ENCODE results near the gene HOXA3.

The HOXA3 gene

DNA sequence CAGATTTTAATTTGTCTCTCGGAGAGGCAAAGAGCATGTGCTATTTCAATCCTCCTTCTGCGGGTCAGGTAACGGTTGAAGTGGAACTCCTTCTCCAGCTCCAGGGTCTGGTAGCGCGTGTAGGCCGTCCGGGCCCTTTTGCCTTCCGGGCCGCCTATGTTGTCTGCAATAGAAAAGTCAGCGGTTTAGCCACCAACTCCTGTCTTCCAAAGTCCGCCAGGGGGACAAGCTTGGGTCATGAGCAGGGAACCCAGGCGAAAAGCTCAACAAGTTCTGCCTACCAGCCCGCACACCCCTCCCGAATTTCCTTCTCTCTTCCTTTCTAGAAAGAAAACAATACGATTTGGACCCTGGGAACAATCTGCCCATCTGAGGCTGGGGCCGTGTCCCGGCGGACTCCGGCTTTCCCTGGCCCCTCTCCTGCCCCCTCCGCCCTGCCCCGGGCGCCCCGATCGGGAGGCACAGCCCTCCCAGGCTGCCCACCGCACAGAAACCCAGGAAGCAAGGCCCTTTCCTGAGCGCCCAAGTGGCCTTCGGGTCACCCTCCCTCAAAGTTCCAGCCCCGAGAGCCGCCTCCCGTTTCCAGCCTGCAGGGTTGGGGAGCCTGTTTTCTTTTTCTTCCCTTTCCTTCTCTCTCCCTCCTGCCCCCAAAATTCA, 10.3 kb downstream of the HOXA3 start:
- no peak for DNase-seq

DNA sequence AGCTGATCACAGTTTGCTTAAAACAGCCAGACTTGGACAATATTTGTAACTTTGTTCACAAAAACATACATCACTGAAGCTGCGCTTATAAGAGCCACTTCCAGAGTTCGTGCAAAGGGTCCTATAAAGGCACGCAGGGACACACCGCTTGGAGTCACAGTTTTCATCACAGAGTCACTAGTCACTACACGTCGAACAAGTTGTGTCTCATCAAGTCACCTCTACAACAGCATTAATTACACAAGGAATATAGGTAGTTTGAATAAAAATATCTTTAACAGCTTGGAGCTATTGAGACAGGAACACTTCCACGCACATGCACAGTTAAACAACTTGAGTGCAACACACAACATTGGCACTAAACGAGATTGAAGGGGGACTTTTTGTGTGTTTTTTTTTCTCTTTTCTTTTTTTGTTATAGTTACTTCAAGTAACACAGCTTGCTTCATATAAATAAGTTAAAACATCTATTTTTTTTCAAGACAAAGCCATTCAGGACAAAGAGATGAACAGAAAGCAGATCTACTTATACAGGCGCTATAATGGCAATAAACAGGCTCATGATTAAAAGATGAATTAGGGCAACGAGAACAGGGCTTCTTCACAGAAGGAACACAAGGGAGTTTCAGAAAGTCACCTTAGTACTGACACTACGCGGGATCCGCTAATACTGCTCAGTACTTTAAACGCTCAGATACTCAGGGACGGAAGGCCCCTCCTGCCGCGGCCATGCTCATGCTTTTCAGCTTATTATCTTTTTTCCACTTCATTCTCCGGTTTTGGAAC, 11.1 kb downstream of the HOXA3 start:
- no peak for DNase-seq

DNA sequence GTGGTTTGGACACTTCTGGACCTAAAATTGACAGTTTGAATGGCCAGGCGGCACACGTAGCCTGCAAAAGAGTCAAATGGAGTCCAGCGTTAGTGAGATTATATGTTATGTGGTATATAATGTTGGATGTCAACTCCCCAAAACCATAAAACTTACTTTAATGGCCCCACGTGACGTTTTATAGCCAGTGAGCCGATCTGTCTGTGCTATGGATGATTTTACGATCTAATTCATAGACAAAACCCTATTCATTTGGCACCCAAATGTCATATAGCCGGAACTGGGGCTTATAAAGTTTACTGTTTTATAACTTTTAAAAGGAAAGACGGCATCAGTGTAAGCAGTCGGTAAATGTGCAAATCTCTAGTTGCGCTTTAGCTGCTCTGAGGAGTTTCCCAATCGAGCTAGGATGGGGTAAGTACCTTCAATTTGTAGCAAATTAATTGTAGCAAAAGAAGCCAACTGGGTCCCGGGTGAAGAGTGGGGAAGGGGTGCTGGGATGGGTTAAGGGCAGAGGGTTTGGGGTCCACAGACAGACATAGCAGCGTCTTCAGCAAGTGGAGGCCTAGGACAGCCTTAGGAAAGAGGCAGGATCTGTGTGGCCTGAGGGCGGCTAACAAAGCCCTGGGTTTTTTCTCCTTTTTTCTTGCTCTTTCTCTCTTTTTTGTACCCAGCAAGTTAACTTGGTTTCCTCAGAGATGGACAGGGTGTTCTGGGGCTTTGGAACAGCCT, 12.1 kb downstream of the HOXA3 start:
- DNase-seq = no peak

DNA sequence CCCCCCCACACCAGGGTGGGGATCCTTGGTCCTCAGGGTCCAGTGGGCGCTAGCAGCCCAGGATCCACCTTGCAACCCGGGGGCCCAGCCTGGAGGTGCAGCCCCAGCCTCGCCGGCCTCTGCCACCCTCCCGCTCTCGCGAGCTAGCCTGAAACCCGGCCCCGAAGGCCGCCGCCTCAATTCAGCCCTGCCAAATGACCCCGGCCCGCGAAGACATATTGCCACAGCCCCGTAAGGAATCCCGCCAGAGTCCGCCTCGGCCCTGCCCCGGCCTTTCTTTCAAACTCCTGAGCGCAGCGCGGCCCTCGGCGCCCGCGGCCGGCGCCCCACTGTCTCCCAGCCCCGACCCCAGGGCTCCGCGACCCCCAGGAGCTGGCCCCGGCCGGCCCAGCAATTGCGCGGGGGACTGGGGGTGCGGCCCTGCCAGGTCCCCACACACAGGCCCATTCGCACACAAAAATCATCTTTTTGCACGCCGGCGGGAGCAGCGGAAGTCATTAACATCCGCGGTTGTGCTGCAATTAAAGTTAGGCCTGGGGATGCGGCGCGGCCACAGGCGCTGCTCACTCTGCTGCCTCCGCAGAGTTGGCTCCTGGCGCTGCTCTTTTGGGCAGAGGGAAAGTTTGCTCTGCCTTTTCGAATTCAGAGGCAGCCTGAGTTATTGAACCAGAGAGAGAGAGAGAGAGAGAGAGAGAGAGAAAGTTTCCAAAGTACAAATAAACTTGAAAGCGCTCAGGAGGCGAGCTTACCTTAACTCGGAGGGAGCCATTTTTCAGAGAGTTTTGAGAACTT, 12.9 kb downstream of the HOXA3 start:
- no peak for DNase-seq

DNA sequence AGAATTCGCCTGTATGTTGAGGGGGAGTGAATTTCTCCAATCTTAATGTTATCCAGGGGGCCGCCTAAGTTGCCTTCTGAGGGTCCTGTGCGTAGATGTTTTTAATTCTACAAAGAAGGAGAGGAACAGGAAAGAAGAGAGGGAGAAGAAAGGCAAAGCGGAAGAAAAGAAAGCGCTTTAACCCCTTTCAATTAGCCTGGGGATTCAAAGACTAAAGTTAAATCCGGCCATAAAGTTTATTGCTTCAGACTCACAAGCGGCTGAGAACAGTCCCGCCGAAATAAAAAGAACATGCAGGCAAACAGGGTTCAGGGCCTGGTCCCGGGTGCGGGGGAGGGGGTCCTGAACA, 13.4 kb downstream of the HOXA3 start:
- DNase-seq = no peak

DNA sequence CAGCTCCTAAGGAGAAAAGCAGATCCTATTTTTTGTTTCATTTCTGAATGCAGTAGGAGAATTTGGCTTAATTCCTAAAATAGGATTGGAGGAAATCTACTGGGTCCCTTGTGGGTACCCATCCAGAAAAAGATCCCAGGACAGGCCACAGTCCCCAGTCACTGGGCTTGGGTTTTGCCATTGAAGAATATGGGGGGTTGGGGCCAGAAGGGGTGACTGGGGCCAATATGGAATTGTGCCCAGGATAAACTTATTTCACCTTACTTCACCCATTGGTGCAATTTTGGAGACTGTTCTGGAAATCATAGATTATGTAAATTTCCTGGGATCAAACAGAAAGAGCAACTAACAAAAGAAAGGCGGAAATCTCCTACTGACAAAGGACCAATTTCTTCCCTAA, 13.9 kb downstream of the HOXA3 start:
- DNase-seq = no peak

DNA sequence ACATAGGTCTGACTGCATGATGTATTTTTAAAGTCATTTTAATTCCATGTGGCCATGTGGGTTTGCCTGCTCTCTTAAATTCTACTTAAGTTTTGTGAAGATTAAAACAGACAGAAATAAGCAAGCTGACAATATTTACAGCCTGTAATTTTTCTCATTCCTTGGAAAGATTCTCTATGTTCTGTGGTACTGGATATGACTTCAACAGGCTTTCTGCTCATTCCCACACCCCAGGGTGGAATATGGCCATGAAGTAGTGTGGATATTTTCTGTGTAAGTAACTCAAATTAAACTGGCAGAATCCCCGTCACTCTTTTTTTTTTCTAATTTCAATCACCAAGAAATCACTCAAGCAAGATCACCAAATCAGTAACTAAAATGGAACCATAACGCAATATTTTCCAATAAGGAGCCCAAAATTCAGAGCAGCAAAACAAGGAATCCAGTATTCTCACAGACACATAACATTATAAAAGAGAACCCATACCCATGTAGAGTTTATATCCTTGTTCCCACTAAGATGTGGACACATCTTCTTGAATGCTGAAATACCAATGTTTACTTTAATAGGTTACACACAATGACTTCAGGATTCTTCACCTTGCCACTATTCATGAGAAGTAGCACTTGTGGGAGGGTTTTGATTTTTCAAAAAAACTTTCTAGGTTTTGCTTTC, 14.6 kb downstream of the HOXA3 start:
- DNase-seq = no peak

DNA sequence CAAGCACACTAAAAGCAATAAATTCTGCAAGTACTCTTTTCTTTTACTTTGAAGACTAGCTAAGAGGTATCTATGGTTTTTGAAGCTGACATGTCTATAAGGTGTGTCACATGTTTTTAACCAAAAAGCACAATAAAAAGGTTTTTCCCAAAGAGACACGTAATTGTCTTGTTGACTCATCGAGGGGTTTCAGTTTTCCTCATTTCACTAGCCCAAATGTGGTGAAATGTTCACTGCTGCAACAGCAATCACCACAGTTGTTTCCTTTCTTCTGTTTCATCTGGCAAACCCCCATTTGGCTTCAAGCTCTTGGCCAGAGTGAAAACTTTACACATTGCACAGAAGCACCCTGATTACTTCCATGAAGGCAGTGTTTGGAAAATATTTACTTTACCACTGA, 18.0 kb downstream of the HOXA3 start:
- DNase-seq = no peak

DNA sequence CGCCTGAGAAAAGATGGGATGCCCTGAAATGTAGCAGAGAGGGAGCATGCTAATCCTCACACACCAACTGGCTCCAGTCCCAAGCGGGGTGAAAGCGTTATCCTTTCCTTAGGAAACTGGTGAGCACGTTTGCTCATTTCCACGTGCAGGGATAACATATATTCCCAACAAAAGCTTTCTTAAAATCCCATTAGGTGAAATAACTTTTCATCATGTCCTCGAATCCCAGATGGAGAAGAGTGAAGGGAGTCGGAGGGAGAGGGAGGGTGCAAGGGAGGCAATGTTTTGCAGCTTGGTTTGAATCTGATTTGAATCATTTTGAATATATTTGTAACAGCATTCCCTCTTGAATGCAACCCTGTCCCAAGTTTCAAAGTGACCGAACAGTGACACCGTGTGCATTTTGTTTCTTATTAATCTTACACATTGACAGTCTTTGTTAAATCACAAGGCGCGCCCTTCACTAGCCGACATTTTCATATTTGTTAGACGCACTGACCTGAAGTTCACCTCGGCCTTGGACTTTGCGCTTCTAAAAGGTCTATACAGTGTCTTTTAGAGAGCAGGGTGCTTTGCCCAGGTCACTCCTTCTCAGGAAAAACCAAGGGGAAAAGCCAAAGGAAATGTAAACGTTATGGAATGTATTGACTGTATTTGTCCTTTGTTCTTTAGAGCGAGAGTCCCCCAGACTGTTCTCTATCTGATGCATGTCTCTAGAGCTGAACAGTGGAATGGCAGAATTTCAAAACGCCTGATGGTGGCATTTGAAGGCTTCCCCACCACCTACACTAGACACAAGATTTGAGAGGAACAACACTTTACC, 18.8 kb downstream of the HOXA3 start:
- no peak for DNase-seq

DNA sequence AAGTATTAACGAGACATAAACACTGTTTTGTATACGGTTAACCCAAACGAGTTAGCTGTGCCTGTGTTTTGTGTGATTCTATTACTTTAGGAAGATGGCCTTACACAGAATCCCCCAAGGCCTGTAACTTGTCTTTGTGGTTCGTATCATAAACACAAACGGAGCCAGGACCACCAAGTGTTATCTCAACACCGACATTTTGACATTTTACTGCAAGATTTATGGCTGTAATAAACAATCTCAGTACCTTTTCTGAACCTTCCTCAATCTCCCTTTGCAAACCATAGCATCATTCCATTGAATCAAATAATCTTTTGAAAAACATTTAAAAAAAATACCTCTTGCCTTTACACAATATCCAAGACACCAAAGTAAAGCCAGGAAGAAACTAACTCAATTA, 19.4 kb downstream of the HOXA3 start:
- DNase-seq = no peak

DNA sequence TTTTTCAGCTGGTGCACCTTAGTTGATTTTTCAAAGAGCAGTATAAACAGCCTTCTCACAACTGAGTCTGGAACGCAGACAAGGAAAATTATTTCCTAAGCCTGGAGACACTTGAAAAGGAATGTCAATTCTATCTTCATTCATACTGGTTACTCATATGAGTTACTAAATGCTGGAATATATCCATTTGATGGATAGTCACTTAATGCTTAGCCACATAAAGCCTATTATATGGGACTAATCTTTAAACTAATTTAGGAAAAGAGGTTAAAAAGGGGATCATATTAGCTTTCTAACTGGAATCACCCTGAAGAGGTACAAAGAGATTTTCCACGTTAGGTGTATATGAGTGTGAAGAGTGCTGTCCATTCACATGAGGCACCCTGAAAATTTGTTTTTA, 20.2 kb downstream of the HOXA3 start:
- DNase-seq = no peak

DNA sequence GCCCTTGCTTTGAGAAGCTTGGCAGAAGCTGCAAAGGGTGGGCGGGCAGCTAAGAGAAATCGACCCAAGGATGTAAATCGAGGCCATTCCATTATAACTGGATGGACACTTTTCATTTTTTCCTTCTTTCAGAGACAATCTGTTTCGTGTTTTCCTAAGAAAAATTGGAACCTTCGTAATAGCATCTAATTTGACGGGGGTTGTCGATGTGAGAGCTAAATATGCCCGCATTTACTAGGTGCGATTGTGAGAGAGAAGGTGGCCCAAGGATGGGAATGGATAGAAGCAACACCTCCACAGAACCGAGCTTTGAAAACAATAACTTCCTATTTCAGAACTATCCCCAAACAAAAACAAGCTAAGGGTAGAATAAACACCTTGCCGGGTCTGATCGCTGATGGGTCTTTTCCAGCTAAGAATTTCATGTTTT, 21.0 kb downstream of the HOXA3 start:
- DNase-seq = no peak

DNA sequence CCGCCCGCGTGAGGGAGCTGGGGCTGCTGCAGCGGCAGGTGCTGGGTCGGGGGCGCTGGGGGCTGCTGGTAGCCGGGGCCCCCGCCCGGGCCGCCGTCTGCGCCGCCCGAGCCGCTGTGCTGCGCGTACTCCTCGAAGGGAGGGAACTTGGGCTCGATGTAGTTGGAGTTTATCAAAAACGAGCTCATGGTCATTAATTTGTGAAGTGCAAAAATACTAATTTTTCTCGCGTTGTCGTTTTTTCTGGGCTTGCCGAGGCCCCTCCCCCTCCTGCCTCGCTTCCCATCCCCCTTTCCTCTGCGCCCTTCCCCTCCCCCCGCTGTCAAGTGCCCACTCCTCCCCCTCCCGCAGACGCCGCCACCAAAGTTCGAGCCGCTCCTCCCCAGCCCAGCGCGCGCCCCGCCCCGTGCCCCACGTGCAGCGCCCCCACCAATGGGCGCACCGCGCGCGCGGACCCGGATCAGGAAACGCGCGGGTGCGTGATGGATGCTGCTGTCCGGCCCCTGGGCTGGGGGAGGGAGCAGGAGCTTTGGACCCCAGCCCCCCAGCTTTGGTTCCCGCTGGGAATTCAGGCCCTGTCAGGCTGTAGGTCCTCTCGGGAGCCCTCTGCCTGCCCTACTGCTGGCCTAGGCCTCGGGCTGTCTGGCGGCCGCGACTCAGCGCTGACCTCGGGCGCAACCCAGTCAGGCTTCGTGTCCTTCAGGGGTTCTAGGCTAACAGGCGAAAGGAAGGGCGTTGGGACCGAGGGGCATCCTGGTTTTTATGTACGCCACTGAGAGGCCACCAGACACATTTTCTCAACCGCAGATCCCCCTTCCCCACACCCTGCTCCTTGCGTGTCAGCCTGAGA, 21.6 kb downstream of the HOXA3 start, which contains the start of gene HOXA4:
TSS of gene HOXA4 (minus strand) at position 218 of the 850 bp plus-strand sequence. CDS start at position 194, 24 bp downstream.
- peak; percentile 56 to 70 for DNase-seq

DNA sequence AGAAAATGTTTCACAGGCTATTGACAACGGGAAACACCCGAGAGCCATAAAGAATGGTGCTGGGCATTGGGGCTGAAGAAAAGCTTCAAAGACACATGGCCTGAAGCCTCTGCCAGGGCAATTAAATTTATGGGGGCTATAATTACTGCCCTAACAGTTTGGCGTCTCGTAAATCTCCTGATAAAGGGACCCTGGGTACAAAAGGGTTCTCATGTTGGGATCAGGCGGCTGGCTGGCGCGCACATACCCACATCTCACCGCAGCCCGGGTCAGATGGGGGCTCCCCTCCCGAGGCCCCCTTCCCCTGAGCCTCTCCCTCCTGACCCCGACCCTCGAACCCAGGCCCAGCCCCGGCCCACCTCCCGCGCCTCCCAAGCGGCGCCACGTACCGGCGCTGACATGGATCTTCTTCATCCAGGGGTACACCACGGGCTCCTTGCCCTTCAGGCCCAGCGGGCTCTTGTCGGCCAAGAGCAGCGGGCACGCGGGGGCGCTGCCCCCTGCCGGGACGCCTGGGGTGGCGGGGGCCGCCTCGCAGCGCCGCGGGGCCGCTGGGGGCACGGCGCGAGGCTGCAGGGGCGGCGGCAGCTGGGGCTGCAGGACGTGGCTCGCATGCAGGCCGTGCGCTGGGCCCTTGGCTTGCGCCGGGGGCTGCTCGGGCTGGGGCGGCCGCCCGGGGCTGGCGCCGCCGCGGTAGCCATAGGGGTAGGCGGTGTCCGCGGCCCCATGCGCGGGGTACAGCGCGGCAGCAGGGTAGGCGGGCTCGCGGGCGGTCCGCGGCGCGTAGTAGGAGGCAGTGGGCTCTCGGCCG, 22.4 kb downstream of the HOXA3 start:
- peak in 1 of 2 experiments; percentile 45 for DNase-seq

DNA sequence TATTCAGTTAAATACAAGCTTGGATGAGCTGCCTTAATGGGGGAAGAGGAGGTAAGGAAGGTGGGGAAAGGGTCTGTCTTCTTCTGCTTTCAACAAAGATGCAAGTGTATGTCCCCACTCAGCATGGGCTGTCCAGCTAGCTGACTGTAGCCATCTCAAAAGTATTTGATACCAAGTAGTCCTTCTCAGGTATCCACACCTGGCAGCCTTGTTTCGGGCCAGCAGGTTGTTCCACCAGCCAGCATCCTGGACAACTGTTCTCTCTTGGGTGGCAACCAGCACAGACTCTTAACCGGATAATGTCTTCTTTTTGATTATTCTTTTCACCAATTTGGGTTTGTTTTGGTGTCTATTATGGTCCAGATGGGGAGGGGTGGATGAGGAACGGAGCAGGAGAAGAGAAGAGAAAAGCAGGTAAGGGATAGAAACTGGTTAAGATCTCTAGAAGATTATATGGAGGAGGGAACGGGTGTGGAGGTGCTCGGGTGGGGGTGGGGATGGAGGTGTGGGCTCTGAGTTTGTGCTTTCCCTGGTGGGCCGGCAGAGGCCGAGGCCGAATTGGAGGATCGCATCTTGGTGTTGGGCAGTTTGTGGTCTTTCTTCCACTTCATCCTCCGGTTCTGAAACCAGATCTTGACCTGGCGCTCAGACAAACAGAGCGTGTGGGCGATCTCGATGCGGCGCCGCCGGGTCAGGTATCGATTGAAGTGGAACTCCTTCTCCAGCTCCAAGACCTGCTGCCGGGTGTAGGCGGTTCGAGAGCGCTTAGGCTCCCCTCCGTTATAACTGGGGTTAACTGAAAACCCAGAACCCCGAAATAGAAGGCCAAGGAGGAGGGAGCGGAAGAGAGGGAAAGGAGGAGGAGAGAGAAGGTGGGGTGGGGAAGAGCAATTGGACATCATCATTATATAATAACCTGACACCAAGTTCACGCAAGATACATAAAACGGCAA, 23.3 kb downstream of the HOXA3 start:
- DNase-seq = no peak

DNA sequence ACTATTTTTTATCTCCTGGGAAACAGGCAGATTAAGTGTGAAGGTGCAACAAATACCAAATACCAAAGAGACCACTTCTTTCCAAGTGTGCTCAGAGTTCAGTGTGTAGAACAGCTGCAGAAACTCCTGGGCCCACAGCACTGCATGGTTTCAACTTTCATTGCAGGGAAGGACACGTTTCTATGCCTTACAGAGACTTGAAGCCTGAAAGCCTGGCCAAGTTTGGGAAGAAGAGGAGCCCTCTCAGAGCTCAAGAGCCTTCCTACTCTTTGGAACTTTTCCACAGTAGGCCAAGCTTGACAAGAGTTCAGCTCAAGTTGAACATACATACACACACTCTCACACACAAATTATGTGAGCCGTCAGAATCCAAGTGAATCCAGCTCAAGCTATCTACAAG, 24.3 kb downstream of the HOXA3 start:
- no peak for DNase-seq

DNA sequence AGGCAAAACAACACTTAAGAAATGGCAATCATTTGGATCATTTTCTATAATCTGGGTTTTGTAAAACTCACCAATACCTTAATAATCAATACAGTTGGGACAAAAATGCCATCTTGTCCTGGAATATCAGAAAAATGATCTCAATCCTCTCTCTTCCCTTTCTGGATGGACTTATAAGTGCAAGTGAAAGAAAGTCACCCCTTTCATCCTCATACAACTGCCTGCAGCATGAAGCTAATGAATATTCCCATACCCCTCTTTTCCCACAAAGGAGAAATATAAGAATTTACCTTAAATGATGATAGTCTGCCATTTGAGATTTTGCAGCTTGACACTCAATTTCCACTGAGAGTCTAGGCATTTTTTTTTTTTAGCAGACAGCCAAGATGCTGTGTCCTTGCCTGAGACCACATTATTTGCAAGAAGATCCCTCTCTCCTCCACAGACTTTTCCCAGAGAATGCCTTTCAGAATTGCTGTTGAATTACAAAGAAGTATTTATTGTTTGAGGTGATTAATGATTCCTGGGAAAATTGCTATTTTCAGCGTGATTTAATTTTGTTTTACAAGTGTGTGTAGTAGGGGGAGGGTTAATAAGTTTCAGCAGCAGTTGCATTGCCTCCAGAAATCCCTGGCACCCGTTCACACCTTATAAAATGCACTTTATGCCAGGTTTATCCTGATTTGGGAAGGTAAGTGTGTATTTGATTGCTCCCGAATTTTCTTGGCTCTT, 25.6 kb downstream of the HOXA3 start:
- no peak for DNase-seq

DNA sequence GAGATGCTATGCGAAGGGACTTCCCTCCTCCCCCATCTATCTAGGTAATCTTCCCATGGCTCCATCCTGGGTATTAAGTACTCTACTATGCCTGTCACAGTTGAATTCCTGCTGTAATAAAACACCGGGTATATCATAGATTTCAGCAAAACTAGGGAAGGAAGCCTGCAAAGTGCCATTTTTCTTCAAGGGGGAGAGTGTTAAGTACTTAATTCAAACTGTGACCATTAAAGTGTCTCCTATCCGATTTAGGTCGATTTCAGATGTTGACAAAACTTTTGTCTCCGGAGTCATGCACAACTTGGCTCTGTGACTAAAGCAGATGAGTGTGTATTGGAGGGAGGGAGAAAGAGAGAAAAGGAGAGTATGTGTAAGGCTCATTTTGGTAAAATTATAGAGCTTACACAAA, 26.4 kb downstream of the HOXA3 start:
- no peak for DNase-seq

Measured in NCI-H2081 (cell line).